Stimulated activated CD4-positive, alpha-beta T cell treated with anti-CD3 and anti-CD28 coated beads, Interleukin-1b, Interleukin-23, amount 100 ng/mL, for 1 hour (primary cell): ENCODE data around the gene CERS4.
A peak's percentile ranks its signal among the peaks of the same experiment; 100 is the strongest.
"Not testable (repeated sequence)": the region's sequence is repeated elsewhere in the genome, so short reads cannot be mapped to it uniquely, and the experiment has no call there.

ENCODE experiments used
- DNase-seq, 2 donors: peaks; one replicate each; pipeline ENCODE4 v3.0.0-alpha.2; 2020; ENCODE audit warnings: low read depth in 2 of 2

CERS4 gene

DNA sequence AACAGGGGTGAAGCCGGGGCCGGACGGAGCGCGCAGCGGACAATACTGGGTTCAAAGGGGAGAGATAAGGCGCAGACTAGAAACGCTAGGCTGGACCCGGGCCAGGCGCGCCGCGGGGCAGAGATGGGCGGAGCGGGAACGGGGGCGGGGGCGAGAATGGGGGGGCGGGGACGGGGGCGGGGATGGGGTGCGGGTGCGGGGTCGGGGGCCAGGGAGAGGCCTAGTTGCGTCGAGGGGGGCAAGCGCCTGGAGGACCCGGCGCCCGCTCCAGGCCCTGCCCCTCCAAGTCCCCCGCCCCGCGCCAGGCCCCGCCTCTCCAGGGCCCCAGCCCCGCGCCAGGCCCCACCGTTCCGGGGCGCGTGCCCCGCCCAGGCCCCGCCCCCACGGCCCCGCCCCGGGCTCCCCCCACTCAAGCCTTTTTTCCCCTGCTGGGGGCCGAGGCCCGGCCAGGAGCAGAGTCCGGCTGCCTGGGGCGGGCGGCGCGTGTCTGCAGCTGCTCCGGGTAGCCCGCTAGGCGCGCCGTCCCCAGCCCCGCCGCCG lies at the start of gene CERS4:
Gene CERS4 (plus strand): TSS at position 449 of the 540 bp plus-strand sequence. CDS start 41,707 bp downstream, outside the sequence.
- DNase-seq, result peak; percentile 44 to 75

DNA sequence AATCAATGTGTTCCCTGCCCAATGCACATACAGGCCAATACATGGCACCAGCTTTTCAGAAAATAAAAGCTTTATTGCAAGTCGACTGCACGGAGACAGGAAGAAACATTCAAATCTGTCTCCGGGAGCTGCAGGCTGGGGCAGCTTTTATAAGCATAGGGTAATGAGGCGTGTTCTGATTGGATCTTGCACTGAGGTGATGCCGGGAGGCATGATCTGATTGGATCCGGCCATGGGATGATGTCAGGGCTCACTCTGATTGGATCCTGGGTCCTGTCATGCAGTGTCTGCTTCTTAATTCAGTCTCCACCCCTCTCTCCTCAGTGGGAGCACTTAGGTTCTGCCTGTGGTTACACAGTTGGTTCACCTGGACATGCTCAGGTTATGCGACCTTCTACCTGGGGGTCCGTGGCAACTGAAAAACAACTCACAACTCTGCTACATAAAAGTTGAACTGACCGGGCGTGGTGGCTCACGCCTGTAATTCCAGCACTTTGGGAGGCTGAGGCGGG lies 48.0 kb upstream of the CERS4 start:
- no peak for DNase-seq

- no peak for DNase-seq
Observed at GRCh38 chr19:8163759-8164158, 45.4 kb upstream of the CERS4 start.

GRCh38 chr19:8167985-8168384 lies 41.2 kb upstream of the CERS4 start:
- no peak for DNase-seq

- no peak for DNase-seq
Observed at GRCh38 chr19:8168537-8168936, 40.6 kb upstream of the CERS4 start.

GRCh38 chr19:8174706-8175105 lies 34.5 kb upstream of the CERS4 start:
- DNase-seq, result no peak

DNA sequence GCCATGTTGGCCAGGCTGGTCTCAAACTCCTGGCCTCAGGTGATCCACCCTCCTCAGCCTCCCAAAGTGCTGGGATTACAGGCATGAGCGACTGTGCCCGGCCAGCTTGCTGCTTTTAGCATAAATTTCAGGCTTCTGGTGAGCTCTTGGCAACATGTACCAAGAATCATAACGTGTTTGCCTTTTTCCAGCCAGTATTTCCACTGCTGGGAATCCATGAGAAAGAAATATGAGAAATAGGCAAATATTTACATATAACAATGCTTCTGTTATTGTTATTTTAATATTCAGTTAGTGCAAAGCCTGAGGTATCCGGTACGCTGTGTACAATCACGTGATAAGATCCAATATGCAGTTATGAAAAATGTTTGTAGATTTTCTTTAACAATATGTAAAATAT lies 29.2 kb upstream of the CERS4 start:
- DNase-seq, result no peak

DNA sequence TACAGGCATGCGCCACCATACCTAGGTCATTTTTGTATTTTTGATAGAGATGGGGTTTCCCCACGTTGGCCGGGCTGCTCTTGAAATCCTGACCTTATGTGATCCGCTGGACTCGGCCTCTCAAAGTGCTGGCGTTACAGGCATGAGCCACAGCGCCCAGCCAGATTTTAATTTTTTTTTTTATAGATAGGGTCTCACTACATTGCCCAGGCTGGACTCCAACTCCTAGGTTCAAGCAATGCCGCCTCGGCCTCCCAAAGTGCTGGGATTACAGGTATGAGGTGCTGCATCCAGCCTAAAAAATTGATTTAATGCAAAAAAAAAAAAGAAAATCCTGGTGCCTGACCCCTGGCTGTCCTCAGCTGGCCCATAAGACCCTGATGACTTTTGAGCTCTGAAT lies 24.9 kb upstream of the CERS4 start:
- DNase-seq, result no peak

DNA sequence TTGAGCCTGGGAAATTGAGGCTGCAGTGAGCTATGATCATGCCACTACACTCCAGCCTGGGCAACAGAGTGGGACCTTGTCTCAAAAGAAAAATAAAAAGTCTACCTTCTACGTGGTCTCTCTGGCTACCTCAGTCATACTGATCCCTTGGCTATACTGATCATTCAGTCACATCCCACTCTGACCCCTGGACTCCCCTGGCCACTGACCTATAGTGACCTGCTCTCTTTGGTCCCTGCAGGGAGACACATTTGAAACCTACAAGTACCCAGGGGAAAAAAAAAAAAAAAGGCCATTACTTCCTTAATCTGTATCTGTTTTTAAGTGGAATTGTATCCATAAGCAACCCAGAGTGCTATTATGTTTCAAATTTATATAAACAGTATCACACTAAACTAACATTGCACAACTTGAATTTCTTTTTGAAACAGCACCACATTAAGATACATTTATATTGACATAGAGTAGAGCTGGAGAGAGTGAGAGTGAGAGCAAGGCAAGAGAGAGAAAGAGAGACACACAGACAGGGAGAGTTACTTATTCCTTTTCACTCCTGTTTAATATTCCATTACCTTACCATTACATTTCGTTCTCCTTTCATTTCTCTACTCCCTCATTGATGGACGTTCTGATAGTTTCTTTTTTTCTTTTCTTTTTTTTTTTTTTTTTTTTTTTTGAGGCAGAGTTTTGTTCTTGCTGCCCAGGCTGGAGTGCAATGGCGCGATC lies 23.7 kb upstream of the CERS4 start:
- no peak for DNase-seq

GRCh38 chr19:8192221-8192820 lies 16.8 kb upstream of the CERS4 start:
- DNase-seq, result no peak

GRCh38 chr19:8194528-8195267 lies 14.5 kb upstream of the CERS4 start:
- DNase-seq, result no peak

DNA sequence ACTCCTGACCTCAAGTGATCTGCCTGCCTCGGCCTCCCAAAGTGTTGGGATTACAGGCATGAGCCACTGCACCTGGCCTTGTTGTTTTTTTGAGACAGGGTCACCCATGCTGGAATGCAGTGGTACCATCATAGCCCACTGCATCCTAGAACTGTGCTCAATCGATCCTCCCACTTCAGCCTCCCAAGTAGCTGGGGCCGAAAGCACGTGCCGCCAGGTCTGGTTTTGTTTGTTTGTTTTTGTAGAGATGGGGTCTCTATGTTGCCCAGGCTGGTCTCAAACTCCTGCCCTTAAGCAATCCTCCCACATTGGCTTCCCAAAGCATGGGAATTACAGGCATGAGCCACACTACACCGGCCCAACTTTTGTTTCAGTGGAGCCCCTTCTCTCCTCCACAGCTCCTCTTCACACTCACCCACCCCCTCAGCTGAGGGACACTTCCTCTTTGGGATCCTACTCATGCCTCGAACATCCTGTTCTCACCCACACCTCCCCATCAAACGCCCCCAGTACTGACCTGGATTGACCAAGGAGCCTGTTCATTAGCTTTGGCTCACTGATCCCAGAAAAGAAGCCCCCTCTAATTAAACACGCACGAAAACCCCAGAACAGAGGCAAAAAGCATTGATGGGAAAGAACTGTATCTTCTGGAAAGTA lies 12.8 kb upstream of the CERS4 start:
- no peak for DNase-seq

DNA sequence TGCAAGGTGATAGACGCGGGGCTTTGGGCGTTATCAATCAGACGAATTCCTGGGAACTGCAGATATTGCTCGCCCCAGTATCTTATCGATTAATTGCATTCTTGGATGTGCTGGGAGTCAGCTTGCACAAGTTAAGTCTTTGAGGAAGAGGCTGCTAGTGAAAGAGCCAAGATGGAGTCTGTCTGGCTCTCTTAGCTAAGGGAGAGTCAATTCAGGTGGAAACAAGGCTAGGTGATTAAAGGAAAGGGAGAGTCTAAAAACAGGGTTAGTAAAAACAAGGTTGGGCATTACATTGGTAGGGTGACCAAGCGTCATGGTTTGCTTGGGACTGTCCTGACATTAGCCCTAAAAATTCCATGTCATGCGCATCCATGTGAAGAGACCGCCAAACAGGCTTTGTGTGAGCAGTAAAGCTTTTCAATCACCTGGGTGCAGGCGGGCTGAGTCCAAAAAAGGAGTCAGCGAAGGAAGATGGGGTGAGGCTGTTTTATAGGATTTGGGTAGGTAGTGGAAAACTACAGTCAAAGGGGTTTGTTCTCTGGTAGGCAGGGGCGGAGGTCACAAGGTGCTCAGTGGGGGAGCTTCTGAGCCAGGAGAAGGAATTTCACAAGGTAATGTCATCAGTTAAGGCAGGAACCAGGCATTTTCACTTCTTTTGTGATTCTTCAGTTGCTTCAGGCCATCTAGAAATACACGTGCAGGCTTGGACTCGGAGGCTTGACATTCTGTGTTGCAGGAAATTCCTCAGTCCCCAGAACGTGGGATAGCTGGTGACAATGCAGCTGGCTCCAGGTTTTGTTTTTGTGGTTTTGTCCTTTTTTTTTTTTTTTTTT lies 5.7 kb upstream of the CERS4 start:
- DNase-seq, result not testable (repeated sequence)

DNA sequence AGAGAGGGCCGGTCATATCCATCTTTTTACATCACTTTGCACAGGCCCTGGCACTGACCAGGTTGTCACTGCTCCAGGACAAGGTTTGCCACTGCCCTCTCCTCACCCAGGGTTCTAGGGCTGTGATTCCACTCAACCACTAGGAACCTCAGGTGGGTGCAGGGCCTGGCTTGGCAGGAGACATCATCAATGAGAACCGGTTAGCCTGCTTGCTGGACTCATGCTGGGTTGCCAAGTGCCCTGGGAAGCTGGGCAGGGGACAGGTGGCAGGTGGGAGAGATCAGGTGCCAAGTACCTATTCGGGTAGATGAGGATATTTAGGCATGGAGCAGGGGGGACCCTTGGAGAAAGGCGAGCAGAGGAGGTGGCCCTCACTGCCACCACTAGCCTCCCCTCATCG lies 4.2 kb upstream of the CERS4 start:
- no peak for DNase-seq

- no peak for DNase-seq
Observed at GRCh38 chr19:8206147-8207087, 2.8 kb upstream of the CERS4 start.

- DNase-seq, result not testable (repeated sequence)
Observed at GRCh38 chr19:8207326-8207725, 1.8 kb upstream of the CERS4 start.

- DNase-seq, result no peak
Observed at GRCh38 chr19:8208119-8208921, 850 bp upstream of the CERS4 start.

DNA sequence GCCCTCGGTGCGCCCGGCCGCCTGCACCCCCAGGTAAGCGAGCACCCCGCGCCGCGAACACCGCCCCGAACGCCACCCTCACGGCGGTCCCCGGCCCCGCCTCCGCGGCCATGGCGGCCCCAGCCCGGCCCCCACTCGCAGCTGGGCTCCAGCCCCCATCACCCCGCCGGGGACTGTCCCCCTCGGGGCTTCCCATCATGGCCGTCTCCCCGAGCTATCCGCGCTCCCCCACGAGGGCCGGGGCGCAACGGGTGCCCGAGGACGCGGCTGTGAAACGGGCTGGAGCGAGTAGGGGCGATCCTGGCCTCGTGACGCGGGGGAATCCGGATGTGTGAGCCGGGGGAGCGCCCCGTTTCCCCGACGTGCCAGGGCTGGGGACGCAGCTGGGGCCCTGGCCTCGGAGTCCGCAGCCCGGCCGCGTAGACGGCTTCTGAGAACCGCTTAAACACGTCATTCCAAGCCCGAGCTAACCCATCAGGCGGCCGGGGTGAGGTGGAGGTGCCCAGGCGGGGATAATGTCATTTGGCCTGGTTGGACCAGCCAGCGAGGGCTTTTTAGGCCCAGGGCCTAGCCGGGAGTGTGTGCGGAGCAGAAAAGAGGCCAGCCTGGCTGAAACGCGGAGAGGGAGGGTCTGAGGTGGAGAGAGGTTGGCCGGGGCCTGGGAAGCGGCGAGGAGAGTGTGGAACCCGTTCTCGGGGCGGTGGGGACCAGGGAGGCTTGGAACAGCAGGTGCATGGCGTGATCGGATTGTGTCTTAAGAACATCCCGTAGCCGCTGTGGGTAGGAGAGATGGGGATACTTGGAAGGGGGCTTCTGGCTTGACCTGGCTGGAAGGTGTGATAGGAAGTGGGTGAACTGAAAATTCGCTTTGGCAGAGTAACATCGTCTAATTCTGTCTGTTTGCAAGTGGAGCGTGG lies 550 bp downstream of the CERS4 start:
- peak; percentile 51 to 56 for DNase-seq
